Smooth muscle cell (in vitro differentiated cells): ENCODE results near the gene CAPN9. TPM values are rescaled to one million over a fixed set of nuclear protein-coding genes. Genes with fewer than 3 reads are reported as not detected.
A peak's percentile ranks its signal among the peaks of the same experiment; 100 is the strongest.

ENCODE experiments used
- DNase-seq: peaks from one replicate; lab custom pipeline; 2025; ENCODE audit not compliant: unreplicated experiment; lab: John Stamatoyannopoulos, UW
- H2AFZ ChIP-seq: fragments of 200-600 bp; sonication (generic); 2 replicates; pipeline ENCODE4 v1.6.0; 2016; ENCODE audit warnings: antibody characterized with exemption, low read depth, mild to moderate bottlenecking
- H3F3A ChIP-seq: fragments of 200-600 bp; sonication (generic); 2 replicates; pipeline ENCODE4 v1.6.0; 2017; ENCODE audit warnings: antibody characterized with exemption, low read depth
- H3K27ac ChIP-seq: fragments of 200-600 bp; sonication (generic); 2 replicates; pipeline ENCODE4 v1.5.1; 2016; ENCODE audit warnings: low read depth, mild to moderate bottlenecking
- H3K27me3 ChIP-seq: fragments of 200-600 bp; sonication (generic); 2 replicates; pipeline ENCODE4 v1.6.1; 2016; ENCODE audit warnings: low read depth, mild to moderate bottlenecking
- H3K36me3 ChIP-seq: fragments of 200-600 bp; sonication (generic); 2 replicates; pipeline ENCODE4 v1.5.1; 2016; ENCODE audit warnings: low read depth
- H3K4me1 ChIP-seq: fragments of 200-600 bp; sonication (generic); 2 replicates; pipeline ENCODE4 v1.5.1; 2016; ENCODE audit warnings: low read depth
- H3K4me2 ChIP-seq: fragments of 200-600 bp; sonication (generic); 2 replicates; pipeline ENCODE4 v1.6.0; 2016; ENCODE audit warnings: mild to moderate bottlenecking
- H3K4me3 ChIP-seq: fragments of 200-600 bp; sonication (generic); 2 replicates; pipeline ENCODE4 v1.5.1; 2016; ENCODE audit warnings: mild to moderate bottlenecking
- H3K79me2 ChIP-seq: fragments of 200-600 bp; sonication (generic); 2 replicates; pipeline ENCODE4 v1.6.0; 2016; ENCODE audit warnings: low read depth, mild to moderate bottlenecking
- H3K9ac ChIP-seq: fragments of 200-600 bp; sonication (generic); 2 replicates; pipeline ENCODE4 v1.6.0; 2016; ENCODE audit warnings: low read depth
- H3K9me3 ChIP-seq: fragments of 200-600 bp; sonication (generic); replicated peaks from 2 replicates; pipeline ENCODE4 v1.5.1; 2016; ENCODE audit warnings: low read depth
- H4K20me1 ChIP-seq: fragments of 200-600 bp; sonication (generic); 2 replicates; pipeline ENCODE4 v1.6.0; 2016; ENCODE audit warnings: low read depth
- WGBS: methylation state at CpG from one replicate; pipeline ENCODE4 v1.1.7; 2016; ENCODE audit warnings: low lambda C conversion rate; 5-methylcytosine and 5-hydroxymethylcytosine counted together
- polyA plus RNA-seq: library from polyadenylated mRNA; unstranded; fragments of >200 nt; fragmentation: Nextera tagmentation; extraction: Ambion mirVana; gene quantifications from 2 replicates; pipeline ENCODE4 v1.2.1, GENCODE V29; 2016
- total RNA-seq: library from RNA; depleted of rRNA; stranded (reverse); fragments of >200 nt; gene quantifications from 2 replicates; pipeline ENCODE4 v1.2.3, GENCODE V29; 2014
- TF ChIP-seq, protein P1 (sequence below): fragments of 200-600 bp; sonication (generic); IDR thresholded peaks from 2 replicates; pipeline ENCODE4 v1.5.1; 2017; ENCODE audit warnings: borderline replicate concordance, mild to moderate bottlenecking, antibody characterized with exemption; ENCODE audit not compliant: insufficient read depth, poor library complexity, severe bottlenecking

CAPN9 gene
- total and polyA plus RNA-seq, 2 experiments from 2014 or later: not detected

DNA sequence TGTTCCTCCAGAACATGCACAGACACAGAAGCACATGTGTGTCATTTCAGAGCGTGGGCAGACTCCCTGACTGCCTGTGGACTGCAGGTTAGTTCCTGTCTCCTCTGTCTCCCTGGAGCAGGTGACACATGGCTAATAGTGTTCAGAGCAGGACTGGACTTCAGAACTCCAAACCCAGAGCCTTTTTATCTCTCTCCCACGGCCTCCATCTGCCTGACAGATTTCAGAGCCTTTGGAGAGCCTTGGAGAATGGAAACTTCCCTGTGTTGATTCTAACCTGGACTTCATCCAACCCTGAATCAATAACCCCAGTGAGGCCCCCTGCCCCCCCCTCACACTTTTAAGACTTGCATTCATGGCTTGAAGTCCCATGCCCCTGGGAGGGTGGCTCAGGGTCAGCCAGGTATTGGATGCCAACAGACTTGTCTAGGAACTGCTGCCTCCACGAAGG, 76.8 kb downstream of the CAPN9 start:
- H3K4me1 ChIP-seq: peaks cover 5% of the 10 kb centered on the region

DNA sequence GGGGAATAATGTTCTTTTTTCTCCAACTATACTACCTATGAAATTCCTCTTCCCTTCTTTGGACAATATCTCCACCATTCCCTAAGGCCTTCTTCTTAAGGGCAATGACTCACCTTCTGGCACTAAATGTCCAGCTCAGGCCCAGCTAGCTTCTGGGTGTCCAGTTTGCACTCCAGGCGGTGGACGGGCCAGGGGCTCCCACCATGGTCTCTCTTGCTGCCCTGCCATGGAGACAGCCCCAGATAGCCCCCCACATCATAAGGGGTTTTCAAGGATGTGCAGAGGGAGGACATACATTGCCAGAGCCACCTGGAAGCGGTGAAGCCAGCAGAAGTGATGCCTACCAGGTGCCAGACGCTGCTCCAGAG, 77.3 kb downstream of the CAPN9 start:
- Histone ChIP-seq H3K9me3 (no peaks in the 10 kb centered on the region), H3K9ac (no peak overlapping the region), H3K36me3 (no peaks in the 10 kb centered on the region), H3K4me2 (no peak overlapping the region), H3F3A (no peaks in the 10 kb centered on the region), H2AFZ (no peak overlapping the region), H3K4me1 (peaks cover 5% of the 10 kb centered on the region), H3K27me3 (no peaks in the 10 kb centered on the region), H3K79me2 (no peaks in the 10 kb centered on the region), H3K27ac (no peak overlapping the region), H3K4me3 (no peak overlapping the region), H4K20me1 (no peaks in the 10 kb centered on the region)
- no peak for DNase-seq
- WGBS: 99% methylated on average over 4 of the region's 4 CpGs
- TF ChIP-seq, protein P1, sequence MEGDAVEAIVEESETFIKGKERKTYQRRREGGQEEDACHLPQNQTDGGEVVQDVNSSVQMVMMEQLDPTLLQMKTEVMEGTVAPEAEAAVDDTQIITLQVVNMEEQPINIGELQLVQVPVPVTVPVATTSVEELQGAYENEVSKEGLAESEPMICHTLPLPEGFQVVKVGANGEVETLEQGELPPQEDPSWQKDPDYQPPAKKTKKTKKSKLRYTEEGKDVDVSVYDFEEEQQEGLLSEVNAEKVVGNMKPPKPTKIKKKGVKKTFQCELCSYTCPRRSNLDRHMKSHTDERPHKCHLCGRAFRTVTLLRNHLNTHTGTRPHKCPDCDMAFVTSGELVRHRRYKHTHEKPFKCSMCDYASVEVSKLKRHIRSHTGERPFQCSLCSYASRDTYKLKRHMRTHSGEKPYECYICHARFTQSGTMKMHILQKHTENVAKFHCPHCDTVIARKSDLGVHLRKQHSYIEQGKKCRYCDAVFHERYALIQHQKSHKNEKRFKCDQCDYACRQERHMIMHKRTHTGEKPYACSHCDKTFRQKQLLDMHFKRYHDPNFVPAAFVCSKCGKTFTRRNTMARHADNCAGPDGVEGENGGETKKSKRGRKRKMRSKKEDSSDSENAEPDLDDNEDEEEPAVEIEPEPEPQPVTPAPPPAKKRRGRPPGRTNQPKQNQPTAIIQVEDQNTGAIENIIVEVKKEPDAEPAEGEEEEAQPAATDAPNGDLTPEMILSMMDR: no peak

More for the DNA sequence above, 76.8 kb downstream of the CAPN9 start:
- no peak overlapping the region for H3K4me3 ChIP-seq
- no peaks in the 10 kb centered on the region for H3K9me3 ChIP-seq
- no peak overlapping the region for H2AFZ ChIP-seq
- H4K20me1 ChIP-seq: no peaks in the 10 kb centered on the region
- no peak overlapping the region for H3K4me2 ChIP-seq
- no peak for DNase-seq
- TF ChIP-seq, protein P1: no peak
- no peaks in the 10 kb centered on the region for H3F3A ChIP-seq
- no peaks in the 10 kb centered on the region for H3K79me2 ChIP-seq
- no peaks in the 10 kb centered on the region for H3K36me3 ChIP-seq
- WGBS: 77% methylated on average over 3 of the region's 3 CpGs
- no peak overlapping the region for H3K27ac ChIP-seq
- no peak overlapping the region for H3K9ac ChIP-seq
- no peaks in the 10 kb centered on the region for H3K27me3 ChIP-seq

DNA sequence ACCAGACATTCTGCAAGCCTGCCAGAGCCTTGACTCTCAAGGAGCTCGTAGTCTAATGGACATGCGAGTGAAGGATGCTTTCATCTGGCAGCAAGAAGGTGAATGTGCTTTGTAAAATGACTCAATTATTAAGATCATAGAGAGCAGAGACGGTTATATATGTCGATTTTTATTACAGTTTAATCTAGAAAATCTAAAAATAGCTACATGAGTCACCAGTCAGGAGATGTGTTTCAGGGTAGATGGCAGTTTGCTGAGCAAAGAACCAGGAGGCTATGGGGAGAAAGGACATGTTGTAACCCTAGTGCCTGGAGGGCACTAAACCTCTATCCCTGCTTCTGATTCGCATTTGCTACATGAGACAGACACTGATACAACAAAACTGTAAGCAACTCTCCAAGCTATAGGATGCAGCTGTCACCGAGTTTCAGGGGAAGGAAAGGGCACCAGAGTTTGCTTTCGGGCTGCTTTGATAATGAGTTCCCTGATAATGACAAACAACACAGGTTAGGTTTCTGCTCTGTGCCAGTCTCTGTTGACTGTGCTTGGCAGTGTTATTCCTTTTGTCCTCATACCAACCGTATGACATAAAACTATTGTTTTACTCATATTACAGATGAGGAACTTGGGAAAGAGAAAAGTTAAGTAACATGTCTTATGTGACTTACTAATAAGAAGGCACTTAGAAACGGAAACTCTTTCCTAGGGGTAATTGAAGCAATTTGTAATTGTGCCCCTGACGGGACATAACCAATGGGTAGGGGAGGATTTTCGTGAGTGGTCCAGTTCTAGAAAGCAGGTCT, 77.9 kb downstream of the CAPN9 start:
- DNase-seq: no peak
- Histone ChIP-seq H3K79me2 (no peaks in the 10 kb centered on the region), H3K4me3 (no peak overlapping the region), H3K4me2 (peak overlapping the region; percentile 55), H3K9me3 (no peaks in the 10 kb centered on the region), H4K20me1 (no peaks in the 10 kb centered on the region), H3K9ac (peak overlapping the region; percentile 18), H3K36me3 (no peaks in the 10 kb centered on the region), H3K27me3 (no peaks in the 10 kb centered on the region), H3K27ac (peak overlapping the region; percentile 49), H2AFZ (no peak overlapping the region), H3K4me1 (peaks cover 5% of the 10 kb centered on the region), H3F3A (no peaks in the 10 kb centered on the region)
- TF ChIP-seq, protein P1: no peak
- WGBS: 60% methylated on average over 11 of the region's 11 CpGs

DNA sequence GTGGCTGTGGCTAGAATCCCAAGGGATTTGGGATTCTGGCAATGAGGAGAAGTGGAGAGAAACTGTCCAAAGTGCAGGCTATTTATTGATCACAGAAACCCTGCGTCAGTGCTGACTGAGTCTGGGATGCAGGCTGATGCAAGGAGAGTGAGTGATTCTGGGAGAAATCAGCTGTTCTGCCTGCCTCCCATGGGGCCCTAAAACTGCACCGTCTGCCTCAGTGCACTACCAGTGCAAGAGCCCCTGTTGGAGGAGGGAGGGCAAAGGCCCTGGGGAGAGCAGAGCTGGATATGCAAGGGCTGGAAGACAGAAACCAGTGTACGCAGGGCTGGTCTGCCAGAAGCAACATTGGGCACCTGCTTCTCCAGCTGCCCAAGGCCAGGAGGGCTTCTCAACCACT, 78.6 kb downstream of the CAPN9 start:
- H3K79me2 ChIP-seq: no peaks in the 10 kb centered on the region
- H3K4me3 ChIP-seq: no peak overlapping the region
- H3K9me3 ChIP-seq: no peaks in the 10 kb centered on the region
- H3K9ac ChIP-seq: no peak overlapping the region
- TF ChIP-seq, protein P1: no peak
- peaks cover 5% of the 10 kb centered on the region for H3K4me1 ChIP-seq
- no peaks in the 10 kb centered on the region for H3F3A ChIP-seq
- H3K27ac ChIP-seq: no peak overlapping the region
- DNase-seq: no peak
- H3K27me3 ChIP-seq: no peaks in the 10 kb centered on the region
- H3K4me2 ChIP-seq: no peak overlapping the region
- WGBS: 85% methylated on average over 3 of the region's 3 CpGs
- no peaks in the 10 kb centered on the region for H4K20me1 ChIP-seq
- no peaks in the 10 kb centered on the region for H3K36me3 ChIP-seq
- H2AFZ ChIP-seq: no peak overlapping the region
